Erythroblast (primary cell): Measurements from ENCODE around the gene FAF2.

Experiments
- GATA1 ChIP-seq: IDR thresholded peaks from 2 replicates; pipeline ENCODE4 v1.6.1; 2011; ENCODE audit warnings: low read depth, mild to moderate bottlenecking, control low read depth, low read length, moderate library complexity
- POLR2A ChIP-seq: IDR thresholded peaks from 2 replicates; pipeline ENCODE4 v1.6.1; 2011; ENCODE audit warnings: mild to moderate bottlenecking, low read length

- TF ChIP-seq POLR2A (no peak), GATA1 (no peak)
Observed at GRCh38 chr5:176486189-176486757, 38.1 kb downstream of the FAF2 start.
